A673 (cell line): ENCODE measurements around the gene RALGPS1.

Experiments
- EZH2 ChIP-seq: fragments of 200-600 bp; sonication (generic); IDR thresholded peaks from 2 replicates; pipeline ENCODE4 v1.6.1; 2017; ENCODE audit warnings: borderline replicate concordance, low read depth, mild to moderate bottlenecking, mixed read lengths, antibody characterized with exemption, low read length; ENCODE audit not compliant: poor library complexity, severe bottlenecking
- TF ChIP-seq, protein P1 (sequence below): fragments of 300-800, 200-600 bp; sonication (generic); conservative IDR thresholded peaks from 2 replicates; pipeline ENCODE4 v1.5.1; 2017; ENCODE audit warnings: low read depth, mild to moderate bottlenecking, antibody characterized with exemption, low read length, moderate library complexity, mixed read lengths

DNA sequence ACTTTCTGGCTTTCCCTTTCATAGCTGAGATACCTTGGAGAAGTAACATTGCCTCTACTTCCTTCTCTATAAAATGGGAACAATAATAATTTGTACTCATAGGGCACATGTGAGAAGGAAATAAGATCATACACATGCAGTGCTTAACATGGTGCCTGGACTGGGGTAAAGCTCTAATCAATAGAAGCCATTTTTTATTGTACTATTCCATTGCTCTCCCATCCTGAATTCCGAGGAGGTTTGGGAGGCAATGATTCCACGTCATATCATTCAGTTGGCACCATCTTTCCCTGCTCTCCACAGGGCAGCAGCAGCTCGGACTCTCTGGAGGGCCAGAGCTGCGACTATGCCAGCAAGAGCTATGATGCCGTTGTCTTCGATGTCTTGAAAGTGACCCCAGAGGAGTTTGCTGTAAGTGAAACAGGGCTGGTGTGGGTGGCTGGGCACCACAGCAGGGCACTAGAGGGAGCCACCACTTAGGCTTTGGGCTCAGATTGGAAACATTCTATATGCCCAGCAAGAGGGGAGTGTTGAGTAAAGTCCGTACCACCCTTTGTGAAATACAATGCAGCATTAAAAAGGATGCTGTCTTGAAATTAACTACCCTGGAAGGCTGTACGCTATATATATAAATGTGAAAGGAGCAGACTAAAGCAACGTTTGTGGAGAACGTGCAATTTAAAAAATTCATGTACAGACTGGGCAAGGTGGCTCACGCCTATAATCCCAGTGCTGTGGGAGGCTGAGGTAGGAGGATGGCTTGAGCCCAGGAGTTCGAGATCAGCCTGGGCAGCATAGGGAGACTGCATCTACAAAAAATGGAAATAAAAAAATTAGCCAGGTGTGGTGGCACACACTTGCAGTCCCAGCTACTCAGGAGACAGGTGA lies 51.2 kb downstream of the RALGPS1 start:
- TF ChIP-seq, protein P1, sequence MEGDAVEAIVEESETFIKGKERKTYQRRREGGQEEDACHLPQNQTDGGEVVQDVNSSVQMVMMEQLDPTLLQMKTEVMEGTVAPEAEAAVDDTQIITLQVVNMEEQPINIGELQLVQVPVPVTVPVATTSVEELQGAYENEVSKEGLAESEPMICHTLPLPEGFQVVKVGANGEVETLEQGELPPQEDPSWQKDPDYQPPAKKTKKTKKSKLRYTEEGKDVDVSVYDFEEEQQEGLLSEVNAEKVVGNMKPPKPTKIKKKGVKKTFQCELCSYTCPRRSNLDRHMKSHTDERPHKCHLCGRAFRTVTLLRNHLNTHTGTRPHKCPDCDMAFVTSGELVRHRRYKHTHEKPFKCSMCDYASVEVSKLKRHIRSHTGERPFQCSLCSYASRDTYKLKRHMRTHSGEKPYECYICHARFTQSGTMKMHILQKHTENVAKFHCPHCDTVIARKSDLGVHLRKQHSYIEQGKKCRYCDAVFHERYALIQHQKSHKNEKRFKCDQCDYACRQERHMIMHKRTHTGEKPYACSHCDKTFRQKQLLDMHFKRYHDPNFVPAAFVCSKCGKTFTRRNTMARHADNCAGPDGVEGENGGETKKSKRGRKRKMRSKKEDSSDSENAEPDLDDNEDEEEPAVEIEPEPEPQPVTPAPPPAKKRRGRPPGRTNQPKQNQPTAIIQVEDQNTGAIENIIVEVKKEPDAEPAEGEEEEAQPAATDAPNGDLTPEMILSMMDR, result peak; percentile 96
- no peak for TF ChIP-seq EZH2
